Panc1 (cell line): ENCODE results near the gene ZNF230. TPM values are rescaled to one million over a fixed set of nuclear protein-coding genes. Genes with fewer than 3 reads are reported as not detected.

Source experiments
- ATAC-seq: fragments of 200-7000 bp; cut with Tn5 transposase; 2 replicates; pipeline ENCODE4 v1.9.1; 2020; ENCODE audit warnings: mild to moderate bottlenecking, moderate library complexity
- Bru-seq: library from RNA; stranded (reverse); fragments of 400-500 nt; gene quantifications from one replicate; lab custom pipeline; 2021; lab: Mats Ljungman, UMichigan
- BruChase-seq, 2 experiments: library from RNA; stranded (reverse); fragments of 400-500 nt; gene quantifications; one replicate each; lab custom pipeline; 2021; lab: Mats Ljungman, UMichigan
- BruUV-seq: library from RNA; stranded (reverse); fragments of 400-500 nt; replicated peaks from 2 replicates; lab custom pipeline; 2021; lab: Mats Ljungman, UMichigan
- CTCF ChIA-PET: fragments of 300-600 bp; sonication (Branson Sonifier 250); formaldehyde crosslinking; loops from one replicate; lab custom pipeline; 2022; ENCODE audit warnings: antibody characterized with exemption; lab: Charles Lee
- POLR2A ChIA-PET: fragments of 300-600 bp; sonication (Branson Sonifier 250); formaldehyde crosslinking; loops from one replicate; lab custom pipeline; 2022; ENCODE audit warnings: antibody characterized with exemption; lab: Charles Lee
- DNase-seq: peaks from one replicate; pipeline ENCODE4 v3.0.0-alpha.2; 2010; ENCODE audit warnings: low read depth, low spot score
- H3K27ac ChIP-seq: 2 replicates; pipeline ENCODE4 v1.5.1; 2011; ENCODE audit warnings: mild to moderate bottlenecking, low read length, inconsistent platforms
- H3K27me3 ChIP-seq: fragments of 200-500 bp; sonication (Bioruptor generic); 2 replicates; pipeline ENCODE4 v1.6.0; 2014; ENCODE audit warnings: low read length, inconsistent platforms; ENCODE audit not compliant: control insufficient read depth, insufficient read depth
- H3K36me3 ChIP-seq: fragments of 200-500 bp; sonication (Bioruptor generic); 2 replicates; pipeline ENCODE4 v1.5.1; 2014; ENCODE audit warnings: inconsistent platforms, mild to moderate bottlenecking, low read length, moderate library complexity; ENCODE audit not compliant: control insufficient read depth, insufficient read depth
- H3K4me1 ChIP-seq: 2 replicates; pipeline ENCODE4 v1.5.1; 2011; ENCODE audit warnings: inconsistent platforms, mild to moderate bottlenecking, low read length, moderate library complexity; ENCODE audit not compliant: control insufficient read depth, insufficient read depth
- H3K4me3 ChIP-seq, 2 experiments: 2 replicates each; pipeline ENCODE4 v1.5.1; 2011 to 2012; ENCODE audit warnings: low read depth in 2 of 2, low read length in 2 of 2, mild to moderate bottlenecking in 2 of 2, inconsistent platforms in 1 of 2, moderate library complexity in 1 of 2
- H3K9me3 ChIP-seq: fragments of 200-500 bp; sonication (Bioruptor generic); 2 replicates; pipeline ENCODE4 v1.5.1; 2014; ENCODE audit warnings: low read depth, mild to moderate bottlenecking, inconsistent platforms, low read length, moderate library complexity; ENCODE audit not compliant: control insufficient read depth, insufficient read depth
- POLR2AphosphoS5 ChIP-seq: IDR thresholded peaks from 2 replicates; pipeline ENCODE4 v1.6.1; 2012; ENCODE audit warnings: mild to moderate bottlenecking, low read depth, low read length, moderate library complexity
- SIN3A ChIP-seq: IDR thresholded peaks from 2 replicates; pipeline ENCODE4 v1.6.1; 2012; ENCODE audit warnings: low read depth, mild to moderate bottlenecking, low read length, moderate library complexity, borderline replicate concordance; ENCODE audit not compliant: insufficient read depth
- TCF7L2 ChIP-seq: IDR thresholded peaks from 2 replicates; pipeline ENCODE4 v1.6.1; 2011; ENCODE audit warnings: mild to moderate bottlenecking, low read depth, low read length, inconsistent platforms
- in situ Hi-C: cut with HindIII; loops from 2 replicates; pipeline ENCODE4 v1.10.0; 2016; ENCODE audit warnings: low sequenced_read_pairs, low pct_unique_long_range_greater_than_20kb
- intact Hi-C: fragments of 100-400 bp; cut with micrococcal nuclease; formaldehyde crosslinking; loops from one replicate; pipeline ENCODE4 v1.10.0; 2022; ENCODE audit not compliant: unreplicated experiment
- long read RNA-seq: library from polyadenylated mRNA; unstranded; transcript quantifications from one replicate; pipeline ENCODE4 v2.0.0, GENCODE V29; 2021; ENCODE audit not compliant: unreplicated experiment
- polyA plus RNA-seq: library from polyadenylated mRNA; unstranded; fragments of >200 nt; gene quantifications from one replicate; pipeline ENCODE4 v1.2.1, GENCODE V29; 2012; ENCODE audit warnings: missing spikeins; ENCODE audit not compliant: insufficient read length
- total RNA-seq: library from RNA; stranded (reverse); gene quantifications from one replicate; pipeline ENCODE4 v1.2.1, GENCODE V29; 2021; ENCODE audit not compliant: unreplicated experiment
- TF ChIP-seq, protein P1 (sequence below), 2 experiments: IDR thresholded peaks; 2 replicates each; pipeline ENCODE4 v1.6.1; 2011 to 2012; ENCODE audit warnings: low read depth in 2 of 2, control low read depth in 1 of 2, low read length in 1 of 2, mild to moderate bottlenecking in 1 of 2, moderate library complexity in 1 of 2; ENCODE audit not compliant: insufficient read depth in 1 of 2
- TF ChIP-seq, protein P2 (sequence below): fragments of 450-650 bp; IDR thresholded peaks from 2 replicates; pipeline ENCODE4 v1.5.1; 2017; ENCODE audit warnings: mild to moderate bottlenecking

The ZNF230 gene
- total RNA-seq (4.2 TPM), Bru-seq, nascent RNA (percentile 47 among the genes with signal in this experiment), BruChase-seq, experiment 1, labeled RNA remaining after a 2-hour chase (percentile 56 among the genes with signal in this experiment), BruChase-seq, experiment 2, labeled RNA remaining after a 6-hour chase (percentile 46 among the genes with signal in this experiment)
- 2.3 TPM for polyA plus RNA-seq
- long read RNA-seq, full-length matches to known transcripts, result 5 of 6 reads
- long read RNA-seq, partial matches to known transcripts, result 0 of 6 reads
- long read RNA-seq, other reads (novel, unspliced or antisense), result 1 of 6 reads

DNA sequence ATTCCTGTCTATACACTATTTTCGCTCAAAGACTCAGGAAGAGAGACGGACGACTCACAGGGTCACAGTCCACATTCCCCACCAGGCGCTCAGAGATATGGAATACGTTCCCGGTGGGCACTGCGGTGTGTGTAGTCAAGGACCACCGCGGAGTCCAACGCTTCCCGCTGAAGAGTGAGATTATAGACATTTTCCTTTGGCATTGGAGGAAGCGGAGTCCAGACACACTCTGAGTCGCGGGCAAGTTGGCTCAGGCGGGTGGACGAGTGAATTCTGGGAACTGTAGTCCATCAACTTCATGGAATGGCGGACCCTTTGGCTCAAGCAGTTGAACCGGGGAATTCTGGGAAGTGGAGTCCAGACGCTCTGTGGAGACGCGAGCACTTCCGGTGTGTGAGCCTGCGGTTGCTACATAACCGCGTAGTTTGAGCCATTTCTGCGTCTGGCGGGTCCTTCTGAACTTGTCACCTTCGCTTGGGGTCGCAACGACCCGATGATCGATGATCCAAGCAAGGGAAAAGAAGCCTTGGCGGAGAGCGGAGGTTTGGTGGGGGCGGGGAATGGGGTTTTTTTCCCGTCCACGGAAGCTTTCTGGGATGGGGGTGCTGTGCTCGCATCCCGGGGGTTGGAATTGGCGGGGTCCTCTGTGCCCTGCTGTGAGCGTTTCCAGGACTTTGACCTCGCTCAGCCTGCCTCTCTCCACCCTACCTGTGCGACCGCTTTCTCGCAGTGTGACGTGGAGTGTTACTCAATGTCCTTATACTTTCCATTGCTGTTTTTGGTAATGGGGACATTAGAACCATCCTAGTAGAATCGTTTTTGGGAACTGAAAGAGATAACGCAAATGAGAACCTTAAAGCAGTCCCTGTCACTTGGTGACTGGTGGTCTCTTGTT lies at the start of gene ZNF230:
TSS of gene ZNF230 (plus strand) at position 392 of the 895 bp plus-strand sequence. CDS start 4,122 bp downstream, outside the sequence.
- DNase-seq, result peak; percentile 80
- Histone ChIP-seq H3K4me1 (no peaks in the 10 kb centered on the region; the same call in none of the 2 replicates), H3K9me3 (no peaks in the 10 kb centered on the region), H3K27me3 (no peaks in the 10 kb centered on the region), H3K4me3 (peak within 1 kb of the TSS; percentile 73 to 92), H3K27ac (peak within 1 kb of the TSS; percentile 93), H3K36me3 (peaks cover 3% of the 10 kb centered on the region; the same call in 1 of the 2 replicates)
- TSS peak; percentile 93 for BruUV-seq
- peak; percentile 99 for ATAC-seq
- ChIA-PET CTCF (no interaction called here), POLR2A (no interaction called here)
- in situ Hi-C loops, result no loop called here
- intact Hi-C loops, result no loop called here
- TF ChIP-seq, protein P1, sequence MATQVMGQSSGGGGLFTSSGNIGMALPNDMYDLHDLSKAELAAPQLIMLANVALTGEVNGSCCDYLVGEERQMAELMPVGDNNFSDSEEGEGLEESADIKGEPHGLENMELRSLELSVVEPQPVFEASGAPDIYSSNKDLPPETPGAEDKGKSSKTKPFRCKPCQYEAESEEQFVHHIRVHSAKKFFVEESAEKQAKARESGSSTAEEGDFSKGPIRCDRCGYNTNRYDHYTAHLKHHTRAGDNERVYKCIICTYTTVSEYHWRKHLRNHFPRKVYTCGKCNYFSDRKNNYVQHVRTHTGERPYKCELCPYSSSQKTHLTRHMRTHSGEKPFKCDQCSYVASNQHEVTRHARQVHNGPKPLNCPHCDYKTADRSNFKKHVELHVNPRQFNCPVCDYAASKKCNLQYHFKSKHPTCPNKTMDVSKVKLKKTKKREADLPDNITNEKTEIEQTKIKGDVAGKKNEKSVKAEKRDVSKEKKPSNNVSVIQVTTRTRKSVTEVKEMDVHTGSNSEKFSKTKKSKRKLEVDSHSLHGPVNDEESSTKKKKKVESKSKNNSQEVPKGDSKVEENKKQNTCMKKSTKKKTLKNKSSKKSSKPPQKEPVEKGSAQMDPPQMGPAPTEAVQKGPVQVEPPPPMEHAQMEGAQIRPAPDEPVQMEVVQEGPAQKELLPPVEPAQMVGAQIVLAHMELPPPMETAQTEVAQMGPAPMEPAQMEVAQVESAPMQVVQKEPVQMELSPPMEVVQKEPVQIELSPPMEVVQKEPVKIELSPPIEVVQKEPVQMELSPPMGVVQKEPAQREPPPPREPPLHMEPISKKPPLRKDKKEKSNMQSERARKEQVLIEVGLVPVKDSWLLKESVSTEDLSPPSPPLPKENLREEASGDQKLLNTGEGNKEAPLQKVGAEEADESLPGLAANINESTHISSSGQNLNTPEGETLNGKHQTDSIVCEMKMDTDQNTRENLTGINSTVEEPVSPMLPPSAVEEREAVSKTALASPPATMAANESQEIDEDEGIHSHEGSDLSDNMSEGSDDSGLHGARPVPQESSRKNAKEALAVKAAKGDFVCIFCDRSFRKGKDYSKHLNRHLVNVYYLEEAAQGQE (IDR thresholded peaks at IDR 0.05; ENCODE audit: insufficient read depth in 1 of 2, low read depth in 2 of 2, low read length in 1 of 2), result no peak
- TF ChIP-seq SIN3A (peak; percentile 60; the same call in 1 of the 2 replicates), TCF7L2 (peak; percentile 62), POLR2AphosphoS5 (peak; percentile 52; the same call in 1 of the 2 replicates)
- TF ChIP-seq, protein P2, sequence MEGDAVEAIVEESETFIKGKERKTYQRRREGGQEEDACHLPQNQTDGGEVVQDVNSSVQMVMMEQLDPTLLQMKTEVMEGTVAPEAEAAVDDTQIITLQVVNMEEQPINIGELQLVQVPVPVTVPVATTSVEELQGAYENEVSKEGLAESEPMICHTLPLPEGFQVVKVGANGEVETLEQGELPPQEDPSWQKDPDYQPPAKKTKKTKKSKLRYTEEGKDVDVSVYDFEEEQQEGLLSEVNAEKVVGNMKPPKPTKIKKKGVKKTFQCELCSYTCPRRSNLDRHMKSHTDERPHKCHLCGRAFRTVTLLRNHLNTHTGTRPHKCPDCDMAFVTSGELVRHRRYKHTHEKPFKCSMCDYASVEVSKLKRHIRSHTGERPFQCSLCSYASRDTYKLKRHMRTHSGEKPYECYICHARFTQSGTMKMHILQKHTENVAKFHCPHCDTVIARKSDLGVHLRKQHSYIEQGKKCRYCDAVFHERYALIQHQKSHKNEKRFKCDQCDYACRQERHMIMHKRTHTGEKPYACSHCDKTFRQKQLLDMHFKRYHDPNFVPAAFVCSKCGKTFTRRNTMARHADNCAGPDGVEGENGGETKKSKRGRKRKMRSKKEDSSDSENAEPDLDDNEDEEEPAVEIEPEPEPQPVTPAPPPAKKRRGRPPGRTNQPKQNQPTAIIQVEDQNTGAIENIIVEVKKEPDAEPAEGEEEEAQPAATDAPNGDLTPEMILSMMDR, result no peak

DNA sequence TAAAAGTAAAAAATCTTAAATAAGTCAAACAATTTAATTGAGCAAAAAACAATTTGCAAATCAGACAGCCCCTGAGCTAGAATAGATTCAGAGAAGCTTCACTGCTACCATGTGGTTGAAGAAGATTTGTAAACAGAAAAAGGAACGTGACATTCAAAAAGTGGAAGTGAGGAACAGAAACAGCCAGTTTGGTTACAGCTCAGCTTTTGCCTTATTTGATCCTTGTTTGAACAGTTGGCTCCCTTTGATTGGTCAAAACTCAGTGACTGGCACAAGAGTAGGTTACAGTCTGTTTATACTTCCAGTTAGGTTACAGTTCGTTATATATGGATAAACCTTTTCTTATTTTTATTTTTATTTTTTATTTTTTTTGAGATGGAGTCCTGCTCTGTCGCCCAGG lies 45.9 kb upstream of the ZNF230 start:
- DNase-seq, result no peak
- Histone ChIP-seq H3K4me3 (no peak overlapping the region), H3K36me3 (no peaks in the 10 kb centered on the region), H3K27ac (no peak overlapping the region), H3K27me3 (no peaks in the 10 kb centered on the region), H3K4me1 (no peaks in the 10 kb centered on the region), H3K9me3 (peaks cover 7% of the 10 kb centered on the region; the same call in 1 of the 2 replicates)
- intact Hi-C loops, result no loop called here
- in situ Hi-C loops, result no loop called here
- BruUV-seq, result no TSS peak
- TF ChIP-seq SIN3A (no peak), POLR2AphosphoS5 (no peak), TCF7L2 (no peak)
- TF ChIP-seq, protein P2, result no peak
- TF ChIP-seq, protein P1 (IDR thresholded peaks at IDR 0.05; ENCODE audit: insufficient read depth in 1 of 2, low read depth in 2 of 2, low read length in 1 of 2), result no peak
- ChIA-PET CTCF (no interaction called here), POLR2A (no interaction called here)
- no peak for ATAC-seq
